Measurements from ENCODE around the gene FAM229B.

DNA sequence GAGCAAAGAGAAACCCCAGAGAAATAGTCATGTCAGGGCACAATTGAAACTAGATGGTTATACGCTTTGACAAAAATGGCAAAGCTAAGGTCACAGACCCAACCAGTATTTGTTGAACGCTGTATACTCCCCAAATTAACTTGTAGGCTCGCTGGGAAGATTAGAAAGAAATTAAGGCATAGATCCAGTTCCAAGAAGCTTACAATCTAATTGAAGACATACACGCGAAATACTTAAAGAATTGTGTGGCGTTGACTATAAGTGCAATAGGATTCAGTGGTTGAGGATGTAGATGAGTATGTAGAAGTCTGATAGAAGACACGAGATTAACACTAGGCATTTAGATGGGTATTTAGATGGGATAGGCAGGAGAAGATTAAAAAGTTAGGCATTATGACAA, 525 bp downstream of the FAM229B start:
- TF ChIP-seq, protein P1, sequence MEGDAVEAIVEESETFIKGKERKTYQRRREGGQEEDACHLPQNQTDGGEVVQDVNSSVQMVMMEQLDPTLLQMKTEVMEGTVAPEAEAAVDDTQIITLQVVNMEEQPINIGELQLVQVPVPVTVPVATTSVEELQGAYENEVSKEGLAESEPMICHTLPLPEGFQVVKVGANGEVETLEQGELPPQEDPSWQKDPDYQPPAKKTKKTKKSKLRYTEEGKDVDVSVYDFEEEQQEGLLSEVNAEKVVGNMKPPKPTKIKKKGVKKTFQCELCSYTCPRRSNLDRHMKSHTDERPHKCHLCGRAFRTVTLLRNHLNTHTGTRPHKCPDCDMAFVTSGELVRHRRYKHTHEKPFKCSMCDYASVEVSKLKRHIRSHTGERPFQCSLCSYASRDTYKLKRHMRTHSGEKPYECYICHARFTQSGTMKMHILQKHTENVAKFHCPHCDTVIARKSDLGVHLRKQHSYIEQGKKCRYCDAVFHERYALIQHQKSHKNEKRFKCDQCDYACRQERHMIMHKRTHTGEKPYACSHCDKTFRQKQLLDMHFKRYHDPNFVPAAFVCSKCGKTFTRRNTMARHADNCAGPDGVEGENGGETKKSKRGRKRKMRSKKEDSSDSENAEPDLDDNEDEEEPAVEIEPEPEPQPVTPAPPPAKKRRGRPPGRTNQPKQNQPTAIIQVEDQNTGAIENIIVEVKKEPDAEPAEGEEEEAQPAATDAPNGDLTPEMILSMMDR (IDR thresholded peaks at IDR 0.05) = no peak
- TF ChIP-seq POLR2A (IDR thresholded peaks at IDR 0.05) (no peak), EP300 (IDR thresholded peaks at IDR 0.05) (no peak), POLR2AphosphoS5 (IDR thresholded peaks at IDR 0.05) (no peak)
